Measurements from ENCODE around the gene COL18A1. TPM values are rescaled to one million over a fixed set of nuclear protein-coding genes. Genes with fewer than 3 reads are reported as not detected.

Gene COL18A1
- polyA plus RNA-seq, 1 donor (not counting 4 experiments of a cell fraction or from before 2014, with no cell fraction given), result 13.0 TPM

- dilution Hi-C loops (cut with MboI; ENCODE audit: extremely low pct_ligation_motif_present, low sequenced_read_pairs), result no loop called here
- Histone ChIP-seq H3K4me1 (ENCODE audit: control insufficient read depth, extremely low read depth, insufficient read depth, low read length) (peaks cover 9% of the 10 kb centered on the region), H3K4me3 (ENCODE audit: control insufficient read depth in 2 of 3, extremely low read depth in 1 of 3, insufficient read depth in 2 of 3, low read depth in 1 of 3, low read length in 3 of 3) (no peak overlapping the region)
Measured at GRCh38 chr21:45536301-45537081, 131.5 kb downstream of the COL18A1 start.

GRCh38 chr21:45537111-45537745 is 132.3 kb downstream of the COL18A1 start:
- DNase-seq (ENCODE audit: low read depth, low spot score), result no peak
- Histone ChIP-seq H3K4me2 (ENCODE audit: control insufficient read depth, extremely low read depth, insufficient read depth, low read depth, low read length) (no peak overlapping the region), H3K27ac (ENCODE audit: control insufficient read depth, insufficient read depth, low read length) (no peak overlapping the region), H3K4me3 (ENCODE audit: control insufficient read depth in 2 of 3, extremely low read depth in 1 of 3, insufficient read depth in 2 of 3, low read depth in 1 of 3, low read length in 3 of 3) (no peak overlapping the region), H3K9ac (ENCODE audit: control insufficient read depth, extremely low read depth, insufficient read depth, low read length) (no peak overlapping the region), H3K36me3 (ENCODE audit: control insufficient read depth in 2 of 2, extremely low read depth in 1 of 2, insufficient read depth in 2 of 2, low read length in 2 of 2) (peaks cover 0 to 9% of the 10 kb centered on the region in 2 experiments), H4K20me1 (ENCODE audit: control insufficient read depth, extremely low read depth, insufficient read depth, low read length) (peaks cover 4% of the 10 kb centered on the region), H3K9me1 (ENCODE audit: control insufficient read depth, extremely low read depth, insufficient read depth, low read length) (no peaks in the 10 kb centered on the region), H3K79me2 (ENCODE audit: control insufficient read depth, insufficient read depth, low read length) (peaks cover 3% of the 10 kb centered on the region), H3K27me3 (ENCODE audit: control insufficient read depth, extremely low read depth, insufficient read depth, low read length) (no peaks in the 10 kb centered on the region), H3K9me3 (ENCODE audit: control insufficient read depth, low read depth, low read length) (no peaks in the 10 kb centered on the region), H2AFZ (ENCODE audit: control insufficient read depth, low read length) (no peak overlapping the region), H3K4me1 (ENCODE audit: control insufficient read depth, extremely low read depth, insufficient read depth, low read length) (peaks cover 10% of the 10 kb centered on the region)
- no peak for TF ChIP-seq EZH2 (IDR thresholded peaks at IDR 0.05; ENCODE audit: low read length)
- TF ChIP-seq, protein P1, sequence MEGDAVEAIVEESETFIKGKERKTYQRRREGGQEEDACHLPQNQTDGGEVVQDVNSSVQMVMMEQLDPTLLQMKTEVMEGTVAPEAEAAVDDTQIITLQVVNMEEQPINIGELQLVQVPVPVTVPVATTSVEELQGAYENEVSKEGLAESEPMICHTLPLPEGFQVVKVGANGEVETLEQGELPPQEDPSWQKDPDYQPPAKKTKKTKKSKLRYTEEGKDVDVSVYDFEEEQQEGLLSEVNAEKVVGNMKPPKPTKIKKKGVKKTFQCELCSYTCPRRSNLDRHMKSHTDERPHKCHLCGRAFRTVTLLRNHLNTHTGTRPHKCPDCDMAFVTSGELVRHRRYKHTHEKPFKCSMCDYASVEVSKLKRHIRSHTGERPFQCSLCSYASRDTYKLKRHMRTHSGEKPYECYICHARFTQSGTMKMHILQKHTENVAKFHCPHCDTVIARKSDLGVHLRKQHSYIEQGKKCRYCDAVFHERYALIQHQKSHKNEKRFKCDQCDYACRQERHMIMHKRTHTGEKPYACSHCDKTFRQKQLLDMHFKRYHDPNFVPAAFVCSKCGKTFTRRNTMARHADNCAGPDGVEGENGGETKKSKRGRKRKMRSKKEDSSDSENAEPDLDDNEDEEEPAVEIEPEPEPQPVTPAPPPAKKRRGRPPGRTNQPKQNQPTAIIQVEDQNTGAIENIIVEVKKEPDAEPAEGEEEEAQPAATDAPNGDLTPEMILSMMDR (optimal IDR thresholded peaks at IDR 0.05 in 1 of 3, IDR thresholded peaks at IDR 0.05 in 1 of 3, conservative IDR thresholded peaks at IDR 0.05 in 1 of 3; ENCODE audit: extremely low read depth in 1 of 3, insufficient read depth in 2 of 3, low read length in 3 of 3), result no peak
- FAIRE-seq, result no peak
- dilution Hi-C loops (cut with MboI; ENCODE audit: extremely low pct_ligation_motif_present, low sequenced_read_pairs), result no loop called here

More at GRCh38 chr21:45536301-45537081, 131.5 kb downstream of the COL18A1 start:
- H3K36me3 ChIP-seq (ENCODE audit: control insufficient read depth in 2 of 2, extremely low read depth in 1 of 2, insufficient read depth in 2 of 2, low read length in 2 of 2), result peaks cover 0 to 9% of the 10 kb centered on the region in 2 experiments
- FAIRE-seq (no peak), DNase-seq (ENCODE audit: low read depth, low spot score) (no peak)
- no peak for TF ChIP-seq EZH2 (IDR thresholded peaks at IDR 0.05; ENCODE audit: low read length)
- TF ChIP-seq, protein P1 (optimal IDR thresholded peaks at IDR 0.05 in 1 of 3, IDR thresholded peaks at IDR 0.05 in 1 of 3, conservative IDR thresholded peaks at IDR 0.05 in 1 of 3; ENCODE audit: extremely low read depth in 1 of 3, insufficient read depth in 2 of 3, low read length in 3 of 3), result no peak
- no peaks in the 10 kb centered on the region for H3K9me3 ChIP-seq (ENCODE audit: control insufficient read depth, low read depth, low read length)
- H2AFZ ChIP-seq (ENCODE audit: control insufficient read depth, low read length), result no peak overlapping the region
- peaks cover 3% of the 10 kb centered on the region for H3K79me2 ChIP-seq (ENCODE audit: control insufficient read depth, insufficient read depth, low read length)
- no peak overlapping the region for H3K9ac ChIP-seq (ENCODE audit: control insufficient read depth, extremely low read depth, insufficient read depth, low read length)
- H4K20me1 ChIP-seq (ENCODE audit: control insufficient read depth, extremely low read depth, insufficient read depth, low read length), result peaks cover 4% of the 10 kb centered on the region
- H3K27me3 ChIP-seq (ENCODE audit: control insufficient read depth, extremely low read depth, insufficient read depth, low read length), result no peaks in the 10 kb centered on the region
- no peak overlapping the region for H3K4me2 ChIP-seq (ENCODE audit: control insufficient read depth, extremely low read depth, insufficient read depth, low read depth, low read length)
- H3K9me1 ChIP-seq (ENCODE audit: control insufficient read depth, extremely low read depth, insufficient read depth, low read length), result no peaks in the 10 kb centered on the region
- no peak overlapping the region for H3K27ac ChIP-seq (ENCODE audit: control insufficient read depth, insufficient read depth, low read length)

Measured in keratinocyte (primary cell).